Stimulated activated CD4-positive, alpha-beta T cell treated with anti-CD3 and anti-CD28 coated beads, Interleukin-2, amount 100 ng/mL, for 4 hours (primary cell): ENCODE results near the gene SLC35A5.

Experiments
- DNase-seq: peaks from one replicate; pipeline ENCODE4 v3.0.0-alpha.2; 2020; ENCODE audit warnings: low read depth

Gene SLC35A5

GRCh38 chr3:112627419-112627818, 65.6 kb downstream of the SLC35A5 start:
- no peak for DNase-seq

- no peak for DNase-seq
Observed at GRCh38 chr3:112627919-112628466, 66.1 kb downstream of the SLC35A5 start.

GRCh38 chr3:112629425-112629824, 67.6 kb downstream of the SLC35A5 start:
- DNase-seq = no peak

- no peak for DNase-seq
Observed at GRCh38 chr3:112631257-112631656, 69.4 kb downstream of the SLC35A5 start.

- no peak for DNase-seq
Observed at GRCh38 chr3:112632596-112632995, 70.8 kb downstream of the SLC35A5 start.

- no peak for DNase-seq
Observed at GRCh38 chr3:112633191-112633590, 71.3 kb downstream of the SLC35A5 start.

- DNase-seq = no peak
Observed at GRCh38 chr3:112633757-112634156, 71.9 kb downstream of the SLC35A5 start.

- no peak for DNase-seq
Observed at GRCh38 chr3:112634786-112635541, 73.1 kb downstream of the SLC35A5 start.
